Thoracic aorta (tissue), 2 donors: ENCODE data around the gene AGMO. TPM values are rescaled to one million over a fixed set of nuclear protein-coding genes. Genes with fewer than 3 reads are reported as not detected.
A peak's percentile ranks its signal among the peaks of the same experiment; 100 is the strongest.

ENCODE experiments used
- ATAC-seq: fragments of 150-250 bp; one replicate; pipeline ENCODE4 v1.8.0; 2017; ENCODE audit warnings: low read depth; ENCODE audit not compliant: insufficient number of reproducible peaks, low FRiP score
- DNase-seq: peaks from one replicate; pipeline ENCODE4 v3.0.0-alpha.2; 2020; ENCODE audit warnings: low spot score
- H3K27ac ChIP-seq, 2 donors: fragments of 200-600 bp; sonication (generic); 1 replicate in 1 of 2; 2 replicates in 1 of 2; pipeline ENCODE4 v1.5.1; 2016; ENCODE audit warnings: mild to moderate bottlenecking in 2 of 2, moderate library complexity in 2 of 2
- H3K27me3 ChIP-seq: fragments of 200-600 bp; sonication (generic); replicated peaks from 2 replicates; pipeline ENCODE4 v1.6.0; 2016; ENCODE audit warnings: mild to moderate bottlenecking; ENCODE audit not compliant: insufficient read depth
- H3K36me3 ChIP-seq: fragments of 200-600 bp; sonication (generic); one replicate; pipeline ENCODE4 v1.5.1; 2016
- H3K4me1 ChIP-seq, 2 donors: fragments of 200-600 bp; sonication (generic); 1 replicate in 1 of 2; 2 replicates in 1 of 2; pipeline versions ENCODE4 v1.5.1 to v1.6.0; 2016; ENCODE audit warnings: low read depth in 2 of 2, mild to moderate bottlenecking in 1 of 2; ENCODE audit not compliant: control insufficient read depth in 1 of 2
- H3K4me3 ChIP-seq: fragments of 200-600 bp; sonication (generic); 2 replicates; pipeline ENCODE4 v1.5.1; 2016; ENCODE audit warnings: mild to moderate bottlenecking
- H3K9me3 ChIP-seq: fragments of 200-600 bp; sonication (generic); 2 replicates; pipeline ENCODE4 v1.5.1; 2016
- total RNA-seq, 2 donors: library from RNA; depleted of rRNA; stranded (reverse); fragments of >200 nt; gene quantifications; one replicate each; pipeline versions ENCODE4 v1.1.0 to v1.2.3, GENCODE V29; 2016
- TF ChIP-seq, protein P1 (sequence below): fragments of 200-600 bp; sonication (generic); IDR thresholded peaks from one replicate; pipeline ENCODE4 v1.5.1; 2019; ENCODE audit warnings: antibody characterized with exemption

The AGMO gene
- total RNA-seq, 2 donors from 2014 or later: 0.85 to 3.0 TPM

DNA sequence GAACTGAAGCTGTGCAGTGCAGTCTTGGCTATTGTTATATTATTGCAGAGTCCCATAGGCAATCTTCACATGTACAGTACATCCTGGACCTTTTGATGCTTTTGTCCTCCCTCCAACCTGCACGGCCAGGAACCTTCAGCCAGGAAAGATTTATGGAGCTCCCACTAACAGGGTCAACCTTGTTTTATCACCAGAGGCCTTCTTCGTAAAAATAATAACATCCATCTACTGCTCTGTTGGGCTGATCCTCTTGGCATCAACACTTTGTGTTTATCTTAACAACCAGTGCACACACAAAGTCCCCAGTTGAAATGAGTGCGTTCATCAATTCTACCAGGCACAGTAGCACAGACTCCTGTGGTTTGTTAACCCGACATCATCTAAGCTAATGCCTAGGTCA, 72.4 kb downstream of the AGMO start:
- H3K27ac ChIP-seq: peak overlapping the region in 1 of 2 donors; percentile 35
- no peaks in the 10 kb centered on the region for H3K36me3 ChIP-seq
- TF ChIP-seq, protein P1, sequence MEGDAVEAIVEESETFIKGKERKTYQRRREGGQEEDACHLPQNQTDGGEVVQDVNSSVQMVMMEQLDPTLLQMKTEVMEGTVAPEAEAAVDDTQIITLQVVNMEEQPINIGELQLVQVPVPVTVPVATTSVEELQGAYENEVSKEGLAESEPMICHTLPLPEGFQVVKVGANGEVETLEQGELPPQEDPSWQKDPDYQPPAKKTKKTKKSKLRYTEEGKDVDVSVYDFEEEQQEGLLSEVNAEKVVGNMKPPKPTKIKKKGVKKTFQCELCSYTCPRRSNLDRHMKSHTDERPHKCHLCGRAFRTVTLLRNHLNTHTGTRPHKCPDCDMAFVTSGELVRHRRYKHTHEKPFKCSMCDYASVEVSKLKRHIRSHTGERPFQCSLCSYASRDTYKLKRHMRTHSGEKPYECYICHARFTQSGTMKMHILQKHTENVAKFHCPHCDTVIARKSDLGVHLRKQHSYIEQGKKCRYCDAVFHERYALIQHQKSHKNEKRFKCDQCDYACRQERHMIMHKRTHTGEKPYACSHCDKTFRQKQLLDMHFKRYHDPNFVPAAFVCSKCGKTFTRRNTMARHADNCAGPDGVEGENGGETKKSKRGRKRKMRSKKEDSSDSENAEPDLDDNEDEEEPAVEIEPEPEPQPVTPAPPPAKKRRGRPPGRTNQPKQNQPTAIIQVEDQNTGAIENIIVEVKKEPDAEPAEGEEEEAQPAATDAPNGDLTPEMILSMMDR: no peak

GRCh38 chr7:15488401-15488800, 73.4 kb downstream of the AGMO start:
- no peaks in the 10 kb centered on the region for H3K27me3 ChIP-seq
- no peak overlapping the region for H3K27ac ChIP-seq

More for the DNA sequence above, 72.4 kb downstream of the AGMO start:
- ATAC-seq (no peak), DNase-seq (no peak)
- no peaks in the 10 kb centered on the region for H3K9me3 ChIP-seq
- no peaks in the 10 kb centered on the region for H3K27me3 ChIP-seq
- H3K4me1 ChIP-seq: peaks cover 7 to 13% of the 10 kb centered on the region in 2 donors
- H3K4me3 ChIP-seq: no peak overlapping the region

DNA sequence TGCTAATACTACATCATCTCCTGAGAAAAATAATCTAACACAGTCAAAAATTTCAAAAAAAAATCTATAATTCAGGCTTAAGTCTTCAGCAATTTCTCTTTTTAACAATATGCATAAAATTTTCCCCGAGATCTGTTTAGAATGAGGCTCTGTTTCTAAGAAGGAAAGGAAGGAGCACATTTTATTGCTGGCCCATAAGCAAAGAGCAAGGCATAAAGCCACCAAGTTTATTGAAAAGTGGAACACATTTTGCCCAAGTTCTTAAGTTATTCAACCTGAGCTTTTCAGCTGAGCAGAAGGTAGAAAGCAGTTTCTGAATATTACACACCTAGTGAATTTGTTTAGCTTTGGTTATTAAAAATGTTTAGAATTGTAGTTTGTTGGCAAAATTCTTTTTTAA, 73.9 kb downstream of the AGMO start:
- Histone ChIP-seq H3K4me1 (peaks cover 7 to 13% of the 10 kb centered on the region in 2 donors), H3K36me3 (no peaks in the 10 kb centered on the region), H3K27ac (no peak overlapping the region), H3K4me3 (no peak overlapping the region), H3K27me3 (no peaks in the 10 kb centered on the region), H3K9me3 (no peaks in the 10 kb centered on the region)
- ATAC-seq (no peak), DNase-seq (no peak)
- TF ChIP-seq, protein P1: no peak

More at GRCh38 chr7:15488401-15488800, 73.4 kb downstream of the AGMO start:
- peaks cover 7 to 13% of the 10 kb centered on the region in 2 donors for H3K4me1 ChIP-seq
- TF ChIP-seq, protein P1: no peak
- H3K4me3 ChIP-seq: no peak overlapping the region
- no peaks in the 10 kb centered on the region for H3K36me3 ChIP-seq
- H3K9me3 ChIP-seq: no peaks in the 10 kb centered on the region
- DNase-seq: no peak
- no peak for ATAC-seq

- Histone ChIP-seq H3K36me3 (no peaks in the 10 kb centered on the region), H3K4me1 (peaks cover 7 to 13% of the 10 kb centered on the region in 2 donors), H3K27me3 (no peaks in the 10 kb centered on the region), H3K4me3 (no peak overlapping the region), H3K27ac (no peak overlapping the region), H3K9me3 (no peaks in the 10 kb centered on the region)
- TF ChIP-seq, protein P1: no peak
- DNase-seq: no peak
- no peak for ATAC-seq
Measured at GRCh38 chr7:15485998-15486397, 75.8 kb downstream of the AGMO start.

DNA sequence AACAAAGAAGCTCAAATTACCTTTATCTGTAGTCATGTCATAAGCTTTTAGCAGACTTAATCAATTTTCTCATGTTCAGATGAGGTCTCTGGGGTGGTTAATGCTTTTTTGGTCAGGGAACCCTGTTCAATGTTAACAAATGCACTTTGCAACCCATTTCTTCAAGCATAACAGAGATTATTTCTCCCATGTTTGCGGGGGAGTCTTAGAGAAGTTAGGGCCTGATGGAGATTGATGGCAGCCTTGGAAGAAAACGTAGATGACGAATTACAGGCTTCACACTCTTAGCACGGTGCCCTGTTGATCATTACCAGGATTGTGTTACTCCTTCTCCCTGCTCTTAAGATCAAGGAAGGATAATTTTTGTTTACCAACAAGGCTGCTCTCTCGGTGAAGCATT, 76.4 kb downstream of the AGMO start:
- H3K9me3 ChIP-seq: no peaks in the 10 kb centered on the region
- no peaks in the 10 kb centered on the region for H3K27me3 ChIP-seq
- H3K4me3 ChIP-seq: no peak overlapping the region
- DNase-seq (no peak), ATAC-seq (no peak)
- no peak overlapping the region for H3K27ac ChIP-seq
- H3K36me3 ChIP-seq: no peaks in the 10 kb centered on the region
- peaks cover 7 to 13% of the 10 kb centered on the region in 2 donors for H3K4me1 ChIP-seq
- TF ChIP-seq, protein P1: no peak
